GM21619 (cell line): ENCODE data around the gene SLC9B2.
A peak's percentile ranks its signal among the peaks of the same experiment; 100 is the strongest.

Source experiments
- ATAC-seq: cut with Tn5 transposase; IDR thresholded peaks from one replicate; pipeline ENCODE4 v1.9.1; 2021; ENCODE audit not compliant: unreplicated experiment

The SLC9B2 gene

DNA sequence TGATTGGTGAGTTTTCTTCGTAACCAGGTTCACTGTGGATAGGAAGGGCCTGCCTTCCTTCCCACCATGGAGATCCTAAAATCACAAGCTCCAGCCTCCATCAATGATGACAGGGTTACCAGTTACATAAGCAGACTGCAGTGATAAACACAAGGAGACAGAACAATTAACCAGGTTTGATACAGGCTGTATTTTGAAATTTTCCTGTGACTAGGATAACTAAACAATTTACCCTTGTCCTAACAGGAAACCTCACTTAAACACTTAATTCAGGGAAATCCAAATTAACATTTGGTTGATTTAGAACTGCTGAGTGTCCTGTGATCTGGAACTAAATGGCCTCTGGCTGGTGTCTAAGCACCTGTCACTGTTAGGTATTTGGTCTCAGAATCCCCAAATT lies 3.1 kb upstream of the SLC9B2 start:
- no peak for ATAC-seq

DNA sequence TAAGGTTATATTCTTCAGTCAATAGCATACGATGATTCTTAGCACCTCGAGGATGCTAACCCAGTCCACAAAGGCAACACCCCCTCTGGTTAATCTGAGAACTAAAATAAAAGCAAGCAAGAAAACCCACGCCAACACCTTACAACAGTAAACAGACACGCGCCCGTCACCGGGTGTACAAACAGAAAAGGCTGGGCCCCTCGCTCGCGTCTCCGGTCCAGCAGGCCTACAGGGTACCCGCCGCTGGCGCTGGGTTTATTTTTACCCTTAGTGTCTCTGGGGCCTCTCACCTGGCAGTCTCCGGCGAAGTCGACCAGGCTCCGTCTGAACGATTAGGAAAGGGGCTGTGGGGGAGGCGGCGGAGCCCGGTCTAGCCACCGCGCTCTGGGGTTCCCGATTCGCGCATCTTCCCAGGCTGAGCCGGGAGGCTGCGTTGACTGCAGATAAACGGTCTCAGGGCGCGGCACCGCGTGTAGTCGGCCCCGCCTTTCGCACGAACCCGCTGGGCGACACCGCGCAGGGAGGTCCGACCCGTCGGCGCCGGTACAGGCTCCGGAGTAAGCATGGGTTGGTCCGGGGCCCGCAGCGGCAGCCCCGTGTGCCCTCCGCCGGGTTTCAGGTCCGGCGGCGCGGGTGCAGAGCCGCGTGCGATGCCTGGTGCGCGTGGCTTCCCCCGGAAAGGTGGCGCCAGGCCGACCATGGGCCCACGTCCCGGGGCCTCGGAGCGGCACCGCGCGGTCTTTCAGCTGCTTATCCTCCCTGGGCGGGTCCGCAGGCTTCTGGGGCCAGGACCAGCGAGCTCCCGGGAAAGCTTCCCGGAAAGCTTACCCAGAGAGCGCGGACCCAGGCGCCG lies 441 bp downstream of the SLC9B2 start:
- peak; percentile 53 for ATAC-seq

DNA sequence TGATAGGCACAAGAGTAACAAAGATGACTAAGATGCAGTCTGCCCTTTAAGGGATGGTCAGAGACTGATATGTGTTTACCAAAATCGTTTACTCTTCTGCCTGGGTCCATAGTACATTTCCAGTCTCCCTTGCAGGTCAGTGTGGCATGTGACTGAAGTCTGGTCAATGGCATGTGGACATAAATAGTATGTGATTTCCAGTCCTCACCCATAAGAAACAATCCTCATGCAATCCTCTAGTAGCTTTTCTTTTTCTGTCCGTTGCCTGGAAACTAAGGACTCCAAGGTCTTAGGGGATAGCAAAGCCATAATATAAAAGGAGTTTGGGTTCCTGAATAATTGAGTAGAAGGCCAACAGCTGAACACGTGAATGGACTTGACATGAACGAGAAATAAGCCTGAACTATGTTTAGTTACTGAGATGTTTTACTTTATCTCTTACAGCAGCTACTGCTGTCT lies 1.1 kb downstream of the SLC9B2 start:
- ATAC-seq = no peak

DNA sequence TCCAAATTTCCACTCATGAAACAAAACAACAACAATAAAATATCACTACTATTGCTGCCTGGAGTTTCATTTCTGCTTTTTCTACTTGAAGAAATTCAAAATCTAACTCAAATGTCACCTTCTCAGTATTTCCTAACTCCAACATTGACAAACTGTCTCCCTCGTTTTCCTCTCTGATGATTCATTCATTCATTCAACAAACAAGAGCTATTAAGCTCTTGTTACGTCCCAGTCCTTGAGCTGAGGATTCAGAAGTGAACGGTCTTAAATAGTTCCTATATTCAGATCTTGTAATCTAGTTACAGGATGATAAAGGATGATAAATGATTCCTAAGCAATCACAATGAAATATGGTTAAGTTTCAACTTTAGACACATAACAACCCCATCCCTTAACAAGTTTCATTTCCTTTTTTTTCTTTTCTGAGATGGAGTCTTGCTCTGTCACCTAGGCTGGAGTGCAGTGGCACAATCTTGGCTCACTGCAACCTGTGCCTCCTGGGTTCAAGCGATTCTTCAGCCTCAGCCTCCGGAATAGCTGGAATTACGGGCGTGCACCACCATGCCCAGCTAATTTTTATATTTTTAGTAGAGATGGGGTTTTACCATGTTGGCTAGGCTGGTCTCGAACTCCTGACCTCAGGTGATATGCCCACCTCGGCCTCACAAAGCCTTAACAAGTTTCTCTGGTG lies 1.7 kb downstream of the SLC9B2 start:
- ATAC-seq = peak; percentile 34

DNA sequence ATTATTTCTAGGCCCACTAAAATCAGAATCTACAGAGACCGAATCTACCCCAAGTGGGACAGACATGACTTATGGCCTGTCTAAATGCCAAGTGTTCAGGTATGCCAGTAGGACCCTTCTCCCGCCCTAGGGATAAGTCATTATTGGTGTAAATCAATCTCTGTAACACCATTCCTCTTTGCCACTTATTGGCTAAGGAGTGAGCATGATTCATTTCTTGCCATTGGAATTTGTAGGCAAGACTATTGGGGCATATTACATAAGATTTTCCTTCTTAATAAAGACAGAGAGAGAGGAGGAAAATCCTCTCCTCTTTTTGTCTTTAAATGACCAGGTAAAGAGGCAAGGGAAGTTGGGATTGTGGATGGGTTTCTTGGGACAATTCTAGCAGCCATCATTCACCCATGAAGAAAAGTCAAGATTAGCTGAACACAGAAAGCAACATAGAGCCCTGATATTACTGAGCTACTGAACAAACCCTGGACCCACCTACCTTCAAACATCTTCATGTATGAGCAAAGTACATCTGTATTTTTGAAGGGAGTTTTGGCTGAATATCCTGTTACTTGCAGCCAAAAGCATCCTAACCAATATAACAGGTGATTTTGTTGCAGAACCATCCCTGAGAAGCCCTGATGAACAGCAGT lies 2.6 kb downstream of the SLC9B2 start:
- no peak for ATAC-seq

DNA sequence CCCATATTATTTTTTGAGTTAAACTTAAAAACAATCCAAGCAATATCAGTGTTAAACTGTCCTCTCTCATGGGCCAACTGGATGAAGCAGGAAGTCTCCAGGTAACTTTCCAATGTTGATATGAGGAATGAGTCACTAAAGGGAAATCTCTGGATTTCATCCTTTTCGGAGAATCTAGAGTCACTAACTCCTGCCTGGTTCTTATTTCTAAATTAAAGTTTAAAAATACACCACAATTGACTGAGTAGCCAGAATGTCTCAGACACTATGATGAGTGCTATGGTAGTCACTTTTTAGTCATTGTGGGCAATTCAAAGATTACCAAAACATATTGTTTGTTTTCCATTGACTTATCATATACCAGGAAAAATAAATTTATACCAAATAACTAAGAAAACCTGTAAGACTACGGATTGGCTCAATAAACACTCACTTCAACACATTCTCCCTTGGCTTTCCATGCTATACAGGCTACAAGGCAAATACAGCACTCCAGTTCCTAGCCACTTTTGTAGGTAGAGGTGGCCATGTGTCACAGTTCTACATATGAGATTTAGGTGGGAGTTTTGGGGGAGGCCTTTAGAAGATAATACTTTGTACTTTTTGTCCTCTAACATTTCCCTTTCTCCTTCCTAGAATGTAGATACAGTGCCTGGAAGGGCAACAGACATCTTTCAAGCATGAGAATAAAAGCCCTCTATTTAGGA lies 8.6 kb downstream of the SLC9B2 start:
- no peak for ATAC-seq

GRCh38 chr4:103060453-103061148 lies 16.0 kb downstream of the SLC9B2 start:
- ATAC-seq = no peak

- no peak for ATAC-seq
Measured at GRCh38 chr4:103054030-103054429, 22.5 kb downstream of the SLC9B2 start.

- ATAC-seq = no peak
Measured at GRCh38 chr4:103052779-103053178, 23.8 kb downstream of the SLC9B2 start.

DNA sequence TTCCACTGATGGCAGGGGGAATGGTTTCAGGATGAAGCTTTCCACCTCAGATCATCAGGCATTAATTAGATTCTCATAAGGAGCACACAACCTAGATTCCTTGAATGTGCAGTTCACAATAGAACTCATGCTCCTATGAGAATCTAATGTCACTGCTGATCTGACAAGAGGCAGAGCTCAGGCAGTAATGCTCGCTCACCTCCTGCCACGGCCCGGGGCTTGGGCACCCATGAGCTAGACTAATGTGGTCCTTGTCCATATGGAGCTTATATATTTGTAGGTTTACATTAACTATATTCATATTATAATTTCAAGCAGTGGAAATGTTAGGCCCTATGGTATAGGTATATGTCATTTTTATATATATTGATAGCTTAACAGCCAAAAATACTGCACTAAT lies 24.4 kb downstream of the SLC9B2 start:
- ATAC-seq = no peak

DNA sequence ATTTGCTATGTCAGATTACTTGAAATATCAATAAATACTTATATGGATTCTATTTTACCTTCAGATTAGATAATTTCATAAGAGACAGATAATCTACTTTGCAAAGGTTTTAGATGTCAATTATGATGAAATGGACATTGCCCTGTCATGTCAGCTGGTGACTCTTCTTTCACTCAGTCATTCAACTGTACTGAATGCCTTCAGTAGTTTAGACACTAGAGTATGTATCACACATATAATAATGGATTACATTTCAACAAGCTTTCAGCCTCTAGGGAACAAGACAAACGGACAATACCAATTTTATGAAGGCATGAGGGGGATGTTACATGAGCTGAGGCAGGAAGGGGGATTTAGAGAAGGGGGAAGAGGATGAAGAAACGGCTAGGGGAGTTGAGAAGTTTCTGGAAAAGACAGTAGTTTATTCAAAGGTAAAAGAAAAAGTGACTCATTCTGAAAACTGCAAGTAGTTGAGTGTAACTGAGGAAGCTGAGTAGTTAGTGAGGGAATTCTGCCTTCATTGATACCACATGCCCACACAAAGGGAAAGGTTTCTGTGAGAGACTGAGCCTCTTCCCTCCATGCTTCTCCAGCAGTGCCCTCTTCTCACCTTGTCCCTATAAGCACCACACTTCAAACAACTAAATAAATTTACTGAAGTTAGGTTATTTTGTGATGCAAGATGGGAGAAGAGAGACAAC lies 25.7 kb downstream of the SLC9B2 start:
- ATAC-seq = peak; percentile 33

DNA sequence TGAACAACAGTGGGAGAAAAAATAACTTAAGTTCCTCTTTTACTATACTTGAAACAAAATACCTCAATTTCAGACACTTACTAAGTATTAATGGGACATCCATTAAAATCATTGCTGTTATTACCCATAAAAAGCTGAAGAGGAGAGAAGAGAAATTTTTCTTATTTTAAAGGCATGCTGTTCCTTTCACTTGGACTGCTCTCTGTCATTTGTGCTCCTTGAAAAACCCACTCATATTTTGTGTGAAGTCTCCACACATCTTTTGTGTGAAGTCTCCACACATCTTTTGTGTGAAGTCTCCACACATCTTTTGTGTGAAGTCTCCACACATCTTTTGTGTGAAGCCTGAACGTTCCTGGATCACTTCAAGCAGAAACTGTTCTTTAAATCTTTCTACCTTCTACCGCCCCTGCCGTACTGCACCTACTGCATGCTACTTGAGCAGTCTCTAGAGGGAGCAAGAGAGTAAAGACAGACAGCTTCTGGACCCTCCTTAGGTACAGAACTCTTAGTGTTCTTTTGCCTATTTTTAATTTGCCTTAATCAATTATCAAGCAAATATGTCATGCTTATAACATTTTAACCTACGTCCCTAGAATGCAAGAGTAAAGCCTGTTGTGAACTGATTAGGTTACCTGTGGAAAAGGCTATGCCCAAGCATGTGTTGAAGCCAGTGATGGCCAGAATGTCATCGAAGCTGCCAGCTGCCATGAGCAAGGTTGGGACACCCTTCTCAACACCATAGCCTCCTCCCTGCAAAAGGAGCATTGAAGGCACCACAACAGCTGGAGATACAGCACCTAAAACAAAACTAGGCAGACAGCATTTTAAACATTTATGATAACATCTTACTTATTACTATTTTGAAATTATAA lies 29.9 kb downstream of the SLC9B2 start:
- peak; percentile 91 for ATAC-seq

GRCh38 chr4:103044183-103044582 lies 32.4 kb downstream of the SLC9B2 start:
- no peak for ATAC-seq

GRCh38 chr4:103036169-103036568 lies 40.4 kb downstream of the SLC9B2 start:
- no peak for ATAC-seq

DNA sequence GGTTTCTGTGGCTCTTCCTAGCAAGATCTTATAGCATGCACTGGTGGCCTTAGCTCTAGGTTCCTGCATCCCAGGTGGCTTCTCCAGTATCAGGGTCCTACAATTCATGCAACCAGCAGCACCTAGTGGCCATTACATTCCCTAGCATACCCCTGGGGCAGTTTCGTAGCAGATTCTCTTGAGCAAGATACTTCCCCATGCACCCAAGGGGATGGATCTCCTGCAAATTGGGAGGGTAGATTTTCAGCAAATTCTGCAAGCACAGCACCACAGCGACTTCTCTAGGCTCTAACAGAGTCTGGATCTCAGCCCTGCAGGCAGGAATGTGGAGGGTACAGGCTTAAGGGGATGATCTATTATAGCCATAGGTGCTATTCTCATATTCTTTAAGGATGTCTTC lies 44.0 kb downstream of the SLC9B2 start:
- ATAC-seq = peak; percentile 83

DNA sequence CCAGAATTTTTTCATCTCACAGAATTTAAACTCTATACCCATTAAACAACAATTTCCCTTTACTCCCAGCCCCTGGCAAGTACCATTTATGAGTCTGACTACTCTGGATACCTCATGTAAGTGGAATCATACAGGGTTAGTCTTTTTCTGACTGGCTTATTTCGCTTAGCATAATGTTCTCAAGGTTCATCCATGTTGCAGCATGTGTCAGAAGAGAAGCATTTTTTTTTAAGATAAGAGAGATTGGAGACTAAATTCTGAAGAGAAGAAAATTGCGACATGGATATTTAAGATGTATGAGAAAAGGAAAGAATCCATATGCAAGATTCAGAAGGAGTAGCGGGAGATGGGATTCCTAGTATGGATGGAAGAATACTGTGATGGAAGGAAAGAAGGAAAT lies 45.8 kb downstream of the SLC9B2 start:
- no peak for ATAC-seq

DNA sequence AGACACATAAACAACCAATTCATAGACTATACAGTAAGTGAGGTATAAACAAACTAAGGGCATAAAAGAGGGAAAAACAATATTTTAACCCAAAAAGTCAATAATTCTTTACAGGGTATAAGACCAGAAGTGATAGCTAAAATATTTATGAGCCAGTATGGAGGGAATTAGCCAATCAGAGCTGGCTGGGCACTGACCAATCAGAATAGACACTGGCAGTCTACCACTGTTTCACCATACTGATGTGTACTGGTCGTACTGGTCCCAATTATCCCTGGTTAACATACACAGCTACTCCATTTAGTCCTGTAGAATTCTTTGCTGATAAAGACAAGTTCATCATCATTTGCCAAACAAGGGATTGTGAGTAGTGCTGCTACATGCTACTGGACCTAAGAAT lies 47.3 kb downstream of the SLC9B2 start:
- ATAC-seq = no peak

DNA sequence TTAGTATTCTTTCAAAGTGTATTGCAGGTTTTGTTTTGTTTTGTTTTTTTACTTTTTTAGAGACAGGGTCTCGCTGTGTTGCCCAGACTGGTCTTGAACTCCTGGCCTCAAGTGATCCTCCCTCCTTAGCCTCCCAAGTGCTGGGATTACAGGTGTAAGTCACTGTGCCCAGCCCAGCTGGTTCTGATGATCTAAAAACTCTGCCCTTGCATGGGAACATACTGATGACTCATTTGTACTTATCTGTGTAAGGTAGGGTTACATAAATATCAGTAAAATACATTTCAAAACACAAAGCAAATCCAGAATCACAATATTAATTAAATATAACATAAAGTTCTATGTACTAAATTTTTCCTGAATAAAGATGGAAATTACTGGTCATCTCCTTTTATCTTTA lies 49.7 kb downstream of the SLC9B2 start:
- no peak for ATAC-seq

- ATAC-seq = no peak
Measured at GRCh38 chr4:103024996-103025395, 51.6 kb downstream of the SLC9B2 start.
